Ovary (tissue), 9 donors: ENCODE data around the gene RERE. TPM values are rescaled to one million over a fixed set of nuclear protein-coding genes. Genes with fewer than 3 reads are reported as not detected.

Experiments
- DNase-seq, 5 donors: peaks; one replicate each; pipeline ENCODE4 v3.0.0-alpha.2; 2019 to 2020
- H3K27ac ChIP-seq, 2 donors: fragments of 200-600 bp; one replicate each; pipeline versions ENCODE4 v1.5.1 to v1.8.0; 2019 to 2022
- H3K27me3 ChIP-seq: fragments of 200-600 bp; one replicate; pipeline ENCODE4 v1.8.0; 2022
- H3K36me3 ChIP-seq: fragments of 200-600 bp; sonication (generic); one replicate; pipeline ENCODE4 v1.5.1; 2019
- H3K4me1 ChIP-seq: one replicate; pipeline ENCODE4 v1.8.1; 2013; ENCODE audit warnings: mild to moderate bottlenecking, moderate library complexity; ENCODE audit not compliant: insufficient read depth
- H3K4me3 ChIP-seq: fragments of 200-600 bp; sonication (generic); one replicate; pipeline ENCODE4 v1.5.1; 2017
- H3K9me3 ChIP-seq, 2 donors: fragments of 200-600 bp in 1 of 2; sonication (generic) in 1 of 2; one replicate each; pipeline versions ENCODE4 v1.5.1 to v1.8.1; 2013 to 2019; ENCODE audit warnings: mild to moderate bottlenecking in 1 of 2, moderate library complexity in 1 of 2
- CTCF ChIP-seq, 3 donors: fragments of 450-650 bp in 2 of 3; fragments of 200-600 bp in 1 of 3; IDR thresholded peaks; one replicate each; pipeline versions ENCODE4 v1.5.1 to v1.8.0; 2016 to 2022; ENCODE audit warnings: antibody characterized with exemption in 3 of 3, mild to moderate bottlenecking in 1 of 3
- EP300 ChIP-seq: sonication (generic); formaldehyde crosslinking; IDR thresholded peaks from one replicate; pipeline ENCODE4 v1.6.1; 2017; ENCODE audit warnings: antibody characterized with exemption
- POLR2A ChIP-seq: fragments of 450-650 bp; IDR thresholded peaks from one replicate; pipeline ENCODE4 v1.6.1; 2017; ENCODE audit warnings: antibody characterized with exemption, mild to moderate bottlenecking, moderate library complexity
- WGBS, 3 donors: extraction: QIAGEN DNeasy Blood & Tissue Kit in 1 of 3; methylation state at CpG; one replicate each; pipeline versions ENCODE4 v1.1.5 to v1.1.7; 2013 to 2017; 5-methylcytosine and 5-hydroxymethylcytosine counted together
- intact Hi-C, 4 donors: fragments of 100-400 bp; cut with DNase I; formaldehyde crosslinking; loops; one replicate each; pipeline versions ENCODE4 v1.11.0 to v1.15.1; 2022 to 2023
- polyA plus RNA-seq, 2 donors: library from polyadenylated mRNA; stranded (reverse); fragments of 200-250 nt in 1 of 2; fragments of 350-450 nt in 1 of 2; fragmentation: Illumina TruSeq in 1 of 2; extraction: RNeasy Lipid Tissue Mini Kit (QIAGEN cat#74804) in 1 of 2; gene quantifications; one replicate each; pipeline ENCODE4 v1.2.3, GENCODE V29; 2013 to 2014
- total RNA-seq, 7 donors: library from RNA; depleted of rRNA in 2 of 7; stranded (reverse); fragments of >200 nt in 2 of 7; fragmentation: NEBNext Ultra II Directional in 3 of 7; extraction: Animal tissue kit (Norgen Biotek cat#: 25700) in 3 of 7; gene quantifications; one replicate each; pipeline versions ENCODE4 v1.1.0 to v1.2.4, GENCODE V29; 2016 to 2023
- donor health status: DM: no; HTN: no; CAD: no; lungs with moderate emphysema.
- donor health status: DM: no; HTN: no; CAD: no.
- donor health status: Bipolar disorder and iron deficiency.
- donor health status: DM: yes; HTN: yes; CAD: no.
- donor health status: DM: no; HTN: no; CAD: no.
- donor health status: DM: yes; HTN: yes; CAD: no.

Gene RERE
- total and polyA plus RNA-seq, 9 donors = 36.7 to 119 (median 114) TPM

GRCh38 chr1:8420318-8420717 lies 397.1 kb downstream of the RERE start:
- peak overlapping the region in 1 of 2 donors; percentile 8 for H3K27ac ChIP-seq
- DNase-seq = no peak
- peaks cover 33% of the 10 kb centered on the region for H3K4me1 ChIP-seq
- H3K4me3 ChIP-seq = peak overlapping the region; percentile 77
- no peaks in the 10 kb centered on the region for H3K27me3 ChIP-seq
- H3K36me3 ChIP-seq = no peaks in the 10 kb centered on the region
- TF ChIP-seq POLR2A (no peak), EP300 (no peak), CTCF (IDR thresholded peaks at IDR 0.05) (no peak)
- intact Hi-C loops = no loop called here
- no peaks in the 10 kb centered on the region for H3K9me3 ChIP-seq

DNA sequence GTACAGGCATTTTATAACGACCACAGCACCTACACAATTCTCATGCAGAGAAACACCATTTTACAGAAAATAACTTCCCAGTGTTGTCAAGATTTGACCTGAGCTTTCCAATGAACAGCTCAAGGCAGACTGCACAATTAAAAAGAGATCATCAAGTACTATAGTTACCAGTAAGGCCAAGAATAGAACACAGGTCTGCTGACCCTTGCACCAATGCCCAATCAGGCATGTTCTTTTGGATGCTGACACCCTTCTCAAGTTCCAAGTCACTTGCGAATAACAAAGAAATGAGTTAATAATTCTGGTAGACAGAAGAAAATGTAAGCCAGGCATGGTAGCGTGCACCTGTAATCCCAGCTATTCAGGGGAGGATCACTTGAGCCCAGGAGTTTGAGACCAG lies 397.6 kb downstream of the RERE start:
- Histone ChIP-seq H3K27me3 (no peaks in the 10 kb centered on the region), H3K4me3 (peak overlapping the region; percentile 77), H3K36me3 (no peaks in the 10 kb centered on the region), H3K9me3 (no peaks in the 10 kb centered on the region), H3K27ac (no peak overlapping the region), H3K4me1 (peaks cover 28% of the 10 kb centered on the region)
- 61 to 81% (median 76%) methylated on average over 3 of the region's 3 CpGs for WGBS, 3 donors
- intact Hi-C loops = loop anchor here in 1 of 4 donors (10.0 kb wide), 1 partner anchor 145 kb away; no protein-coding TSS in a partner anchor
- no peak for DNase-seq
- TF ChIP-seq POLR2A (no peak), EP300 (no peak), CTCF (IDR thresholded peaks at IDR 0.05) (no peak)

DNA sequence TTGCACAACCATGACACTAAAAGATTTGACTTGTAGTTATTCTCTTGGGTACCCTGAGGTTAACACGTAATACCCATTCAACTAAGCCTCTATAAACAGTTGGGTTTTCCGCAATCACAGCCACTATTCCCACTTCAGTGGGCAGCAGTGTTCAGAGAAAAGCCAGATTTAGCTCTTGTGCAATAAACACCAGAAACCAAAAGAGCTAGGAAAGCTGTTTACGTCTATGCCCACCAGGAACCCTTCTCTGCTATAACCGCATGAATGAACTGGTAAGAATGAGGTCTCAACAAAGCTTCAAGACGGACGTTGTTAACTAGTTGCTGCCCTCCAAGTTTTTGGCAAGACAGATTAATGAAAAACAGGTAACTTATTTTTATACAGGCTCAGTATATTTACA lies 398.3 kb downstream of the RERE start:
- Histone ChIP-seq H3K27me3 (no peaks in the 10 kb centered on the region), H3K4me3 (peak overlapping the region; percentile 77), H3K36me3 (no peaks in the 10 kb centered on the region), H3K4me1 (peaks cover 24% of the 10 kb centered on the region), H3K9me3 (no peaks in the 10 kb centered on the region), H3K27ac (no peak overlapping the region)
- no peak for DNase-seq
- WGBS, 3 donors = 50 to 58% (median 57%) methylated on average over 6 of the region's 6 CpGs
- TF ChIP-seq POLR2A = no peak
- TF ChIP-seq CTCF (IDR thresholded peaks at IDR 0.05) = no peak
- TF ChIP-seq EP300 = no peak
- intact Hi-C loops = loop anchor here in 1 of 4 donors (10.0 kb wide), 1 partner anchor 146 kb away; no protein-coding TSS in a partner anchor

GRCh38 chr1:8418301-8418700 lies 399.1 kb downstream of the RERE start:
- H3K4me3 ChIP-seq = no peak overlapping the region
- intact Hi-C loops = loop anchor here in 1 of 4 donors (10.0 kb wide), 1 partner anchor 146 kb away; no protein-coding TSS in a partner anchor
- TF ChIP-seq CTCF (IDR thresholded peaks at IDR 0.05) = no peak
- no peak for TF ChIP-seq EP300
- TF ChIP-seq POLR2A = no peak

More at GRCh38 chr1:8418301-8418700, 399.1 kb downstream of the RERE start:
- DNase-seq = no peak
- Histone ChIP-seq H3K4me1 (peaks cover 27% of the 10 kb centered on the region), H3K36me3 (no peaks in the 10 kb centered on the region), H3K27me3 (no peaks in the 10 kb centered on the region), H3K27ac (no peak overlapping the region), H3K9me3 (no peaks in the 10 kb centered on the region)
- 93 to 95% (median 95%) methylated on average over 4 of the region's 4 CpGs for WGBS, 3 donors
